GM18505 (cell line): ENCODE data around the gene SRL.

ENCODE experiments used
- ATAC-seq: cut with Tn5 transposase; IDR thresholded peaks from one replicate; pipeline ENCODE4 v1.9.1; 2021; ENCODE audit not compliant: unreplicated experiment
- POLR2A ChIP-seq: IDR thresholded peaks from 4 replicates; pipeline ENCODE4 v1.6.1; 2011; ENCODE audit warnings: borderline replicate concordance; ENCODE audit not compliant: insufficient read depth, insufficient read length; ENCODE audit errors: extremely low read depth

SRL gene

DNA sequence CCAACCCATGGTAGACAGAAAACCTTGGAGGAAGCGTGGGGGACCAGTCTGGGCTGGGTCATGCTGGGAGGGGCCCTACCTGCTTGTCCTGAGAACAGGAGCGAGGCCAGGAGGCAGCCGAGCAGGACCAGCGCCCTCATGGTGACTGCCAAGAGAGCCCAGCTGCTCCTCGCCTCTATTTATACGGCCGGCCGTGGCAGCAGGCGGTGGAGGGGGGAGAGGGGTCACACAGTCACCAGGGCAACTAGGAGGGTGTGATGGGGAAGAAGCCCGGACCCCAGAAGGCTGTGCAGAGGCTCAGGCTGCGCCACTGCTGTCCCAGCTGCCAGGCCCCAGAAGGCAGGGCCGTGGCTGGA lies at the start of gene SRL:
Gene SRL, minus strand, starts transcription at position 153 of the 356 bp plus-strand sequence. Its CDS starts 13 bp downstream, at position 140.
- TF ChIP-seq POLR2A = no peak
- ATAC-seq = no peak

DNA sequence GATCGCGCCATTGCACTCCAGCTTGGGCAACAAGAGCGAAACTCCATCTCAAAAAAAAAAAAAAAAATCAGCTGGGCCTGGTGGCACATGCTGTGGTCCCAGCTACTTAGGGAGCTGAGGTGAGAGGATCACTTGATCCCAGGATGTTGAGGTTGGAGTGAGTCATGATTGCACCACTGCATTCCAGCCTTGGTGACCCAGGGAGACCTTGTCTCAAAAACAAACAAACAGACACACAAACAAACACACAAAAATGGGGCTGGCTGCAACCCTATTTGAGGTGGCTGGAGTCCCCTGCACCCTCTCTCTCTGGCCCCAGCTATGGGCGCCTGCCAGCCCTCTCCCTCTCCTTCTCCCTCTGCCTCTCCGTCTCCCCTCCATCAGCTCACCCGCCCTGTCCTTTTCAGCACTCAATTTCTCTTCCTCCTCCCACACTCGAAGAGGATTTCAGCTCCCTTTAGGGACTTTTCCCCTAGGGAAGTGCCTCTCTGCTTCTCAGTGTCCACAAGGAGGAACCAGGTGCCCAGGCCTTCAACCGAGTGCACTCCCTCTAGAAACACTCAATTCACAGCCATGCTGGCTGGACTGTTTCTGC lies 48.5 kb upstream of the SRL start:
- no peak for TF ChIP-seq POLR2A
- ATAC-seq = no peak

DNA sequence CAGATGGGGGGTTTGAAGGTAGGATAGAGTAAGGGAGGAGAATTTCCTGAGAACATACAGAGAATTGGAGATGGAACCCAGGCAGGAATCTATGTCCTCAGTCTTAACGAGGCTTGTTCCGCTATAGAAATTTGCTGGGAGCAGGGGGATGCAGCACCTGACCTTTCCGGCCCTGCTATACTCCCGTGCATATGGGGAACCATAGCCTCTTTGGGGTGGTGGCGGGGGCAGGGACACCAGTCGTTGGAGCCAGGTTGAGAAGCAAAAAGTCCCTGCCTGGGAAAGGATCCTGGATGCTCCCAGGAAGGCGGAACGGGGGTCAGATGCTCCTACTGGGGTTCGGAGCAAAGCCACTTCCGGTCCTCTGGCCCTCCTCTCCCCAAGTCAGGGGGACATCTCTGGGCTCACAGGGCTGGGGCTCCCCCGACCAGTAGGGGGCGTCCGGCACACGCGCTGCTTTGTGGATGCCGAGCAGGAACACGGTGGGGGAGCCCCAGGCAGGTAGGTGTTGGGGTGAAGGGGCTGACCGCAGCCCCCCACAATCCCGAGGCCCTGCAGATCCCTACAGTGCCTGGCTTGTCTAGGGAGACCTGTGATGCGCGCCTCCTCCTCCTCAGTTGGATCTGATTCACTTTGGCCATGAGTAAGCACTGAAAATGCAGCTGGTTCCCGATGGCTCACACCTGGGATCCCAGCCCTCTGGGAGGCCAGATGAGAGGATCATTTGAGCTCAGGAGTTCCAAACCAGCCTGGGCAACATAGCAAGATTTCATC lies 46.5 kb upstream of the SRL start:
- peak; percentile 62 for ATAC-seq
- TF ChIP-seq POLR2A = no peak

DNA sequence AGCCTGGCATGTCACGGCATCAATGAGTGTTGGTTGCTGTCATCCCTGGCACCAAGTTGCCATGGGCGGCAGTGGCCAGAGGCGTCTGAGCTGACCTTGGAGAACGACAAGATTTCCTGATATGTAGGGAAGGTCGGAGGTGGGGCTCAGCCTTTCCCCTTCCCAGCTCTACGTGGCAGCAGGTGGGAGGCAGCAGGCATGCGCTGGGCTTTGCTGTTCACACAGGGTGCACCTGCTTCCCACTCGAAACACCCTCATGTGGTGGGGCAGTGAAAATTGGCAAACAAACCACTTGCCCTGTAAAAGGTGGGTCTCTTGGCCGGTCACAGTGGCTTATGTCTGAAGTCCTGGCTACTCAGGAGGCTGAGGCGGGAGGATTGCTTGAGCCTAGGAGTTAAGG lies 43.3 kb upstream of the SRL start:
- no peak for ATAC-seq
- TF ChIP-seq POLR2A = no peak

DNA sequence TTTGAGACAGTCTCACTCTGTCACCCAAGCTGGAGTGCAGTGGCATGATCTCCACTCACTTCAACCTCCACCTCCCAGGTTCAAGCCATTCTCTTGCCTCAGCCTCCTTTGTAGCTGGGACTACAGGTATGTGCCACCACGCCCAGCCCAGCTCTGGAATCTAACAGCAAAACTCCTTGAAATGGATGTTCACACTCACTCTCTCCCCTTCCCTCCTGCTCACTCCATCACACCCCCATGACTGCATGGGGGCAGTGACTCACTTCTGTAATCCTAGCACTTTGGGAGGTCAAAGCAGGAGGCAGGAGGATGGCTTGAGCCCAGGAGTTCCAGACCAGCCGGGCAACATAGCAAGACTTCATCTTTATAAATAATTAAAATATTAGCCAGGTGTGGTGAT lies 42.1 kb upstream of the SRL start:
- no peak for ATAC-seq
- no peak for TF ChIP-seq POLR2A

DNA sequence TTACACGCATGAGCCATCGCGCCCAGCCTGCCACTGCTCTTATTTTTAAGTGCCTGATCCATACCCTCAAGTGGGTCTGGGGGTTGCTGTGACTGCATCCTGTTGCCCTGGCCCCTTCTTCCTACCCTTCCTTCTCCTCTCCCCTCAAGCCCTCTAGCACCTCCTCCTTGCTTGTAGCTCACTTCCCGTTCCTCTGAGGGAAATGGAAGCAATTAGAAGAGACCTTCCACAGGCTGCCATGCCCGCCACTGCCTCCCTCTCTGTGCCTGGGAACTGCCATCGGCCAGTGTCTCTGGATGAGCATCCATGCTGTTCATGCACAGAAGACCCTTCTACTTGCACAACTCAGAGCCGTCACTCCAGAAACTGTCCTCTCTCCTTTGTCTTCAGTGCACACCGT lies 41.6 kb upstream of the SRL start:
- TF ChIP-seq POLR2A = no peak
- ATAC-seq = no peak

DNA sequence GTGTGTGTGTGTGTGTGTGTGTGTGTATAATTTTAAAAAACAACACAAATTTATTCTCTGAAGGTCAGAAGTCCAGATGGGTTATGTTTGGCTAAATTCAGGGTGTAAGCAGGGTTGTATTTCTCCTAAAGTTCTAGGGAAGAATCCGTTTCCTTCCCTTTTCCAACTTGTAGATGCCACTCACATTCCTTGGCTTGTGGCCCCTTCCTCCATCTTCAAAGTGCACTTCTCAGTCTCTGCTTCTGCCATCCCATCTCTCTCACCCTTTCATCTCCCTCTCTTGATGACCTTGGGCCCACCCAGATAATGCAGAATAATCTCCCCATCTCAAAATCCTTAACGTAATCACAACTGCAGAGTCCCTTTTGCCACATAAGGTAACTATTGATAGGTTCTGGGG lies 38.7 kb upstream of the SRL start:
- no peak for TF ChIP-seq POLR2A
- no peak for ATAC-seq

DNA sequence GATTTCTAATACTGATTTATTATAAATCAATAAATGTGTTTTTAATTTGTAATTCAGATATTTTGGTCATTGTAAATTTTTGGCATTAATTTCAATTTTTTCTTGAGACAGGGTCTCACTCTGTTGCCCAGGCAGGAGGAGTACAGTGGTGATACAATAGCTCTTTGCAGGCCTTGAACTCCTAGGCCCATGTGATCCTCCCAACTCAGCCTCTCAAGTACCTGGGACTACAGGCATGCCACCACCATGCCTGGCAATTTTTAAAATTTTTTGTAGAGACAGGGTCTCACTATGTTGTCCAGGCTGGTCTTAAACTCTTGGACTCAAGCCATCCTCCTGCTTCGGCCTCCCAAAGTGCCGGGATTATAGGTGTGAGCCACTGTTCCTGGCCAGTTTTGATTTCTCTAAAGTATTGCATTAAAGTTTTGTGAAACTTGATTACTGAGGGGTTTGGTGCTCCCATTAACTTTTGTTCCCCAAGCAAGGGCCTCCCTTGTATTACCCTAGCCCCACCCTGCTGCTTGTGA lies 36.2 kb upstream of the SRL start:
- no peak for ATAC-seq
- no peak for TF ChIP-seq POLR2A

DNA sequence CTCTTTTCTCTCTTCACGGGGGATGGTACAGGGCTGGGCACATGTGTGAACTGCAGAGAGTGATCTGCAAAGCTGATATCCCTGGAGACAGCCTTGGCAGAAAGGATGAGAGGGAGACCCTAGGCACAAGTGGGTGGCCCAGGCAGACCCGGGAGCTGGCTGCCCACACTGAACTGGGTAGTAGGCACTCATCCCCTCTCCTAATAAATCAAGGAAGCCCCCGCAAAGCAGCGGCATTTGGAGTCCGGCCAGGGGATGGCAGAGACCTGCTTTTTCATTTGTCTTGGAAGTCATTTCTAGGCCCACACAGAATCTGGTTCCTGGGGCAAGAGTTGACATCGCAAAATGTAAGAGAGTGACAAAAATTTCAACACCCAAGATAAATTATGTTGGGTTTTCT lies 34.0 kb upstream of the SRL start:
- TF ChIP-seq POLR2A = no peak
- no peak for ATAC-seq

DNA sequence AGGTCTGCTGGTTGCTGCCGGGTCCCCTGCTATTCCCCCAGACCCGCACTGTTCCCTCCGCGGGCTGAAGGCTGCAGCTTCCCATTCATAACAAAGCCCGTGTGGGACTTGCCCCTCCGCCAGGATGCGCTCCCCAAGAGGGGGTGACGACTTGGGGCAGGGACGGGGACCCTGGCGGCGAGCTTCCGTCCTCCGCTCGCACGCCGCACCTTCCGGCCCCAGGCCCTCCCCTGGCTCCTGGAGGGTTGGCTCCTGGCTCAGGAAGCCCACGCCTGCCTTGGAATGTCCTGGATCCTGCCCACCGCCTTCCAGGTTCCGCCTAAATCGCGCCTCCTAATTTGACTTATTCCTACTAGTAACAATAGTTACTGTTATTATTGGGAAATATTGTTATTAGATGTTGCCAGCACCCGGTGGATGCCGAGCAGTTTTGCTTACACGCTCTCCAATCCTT lies 32.0 kb upstream of the SRL start:
- no peak for ATAC-seq
- no peak for TF ChIP-seq POLR2A

DNA sequence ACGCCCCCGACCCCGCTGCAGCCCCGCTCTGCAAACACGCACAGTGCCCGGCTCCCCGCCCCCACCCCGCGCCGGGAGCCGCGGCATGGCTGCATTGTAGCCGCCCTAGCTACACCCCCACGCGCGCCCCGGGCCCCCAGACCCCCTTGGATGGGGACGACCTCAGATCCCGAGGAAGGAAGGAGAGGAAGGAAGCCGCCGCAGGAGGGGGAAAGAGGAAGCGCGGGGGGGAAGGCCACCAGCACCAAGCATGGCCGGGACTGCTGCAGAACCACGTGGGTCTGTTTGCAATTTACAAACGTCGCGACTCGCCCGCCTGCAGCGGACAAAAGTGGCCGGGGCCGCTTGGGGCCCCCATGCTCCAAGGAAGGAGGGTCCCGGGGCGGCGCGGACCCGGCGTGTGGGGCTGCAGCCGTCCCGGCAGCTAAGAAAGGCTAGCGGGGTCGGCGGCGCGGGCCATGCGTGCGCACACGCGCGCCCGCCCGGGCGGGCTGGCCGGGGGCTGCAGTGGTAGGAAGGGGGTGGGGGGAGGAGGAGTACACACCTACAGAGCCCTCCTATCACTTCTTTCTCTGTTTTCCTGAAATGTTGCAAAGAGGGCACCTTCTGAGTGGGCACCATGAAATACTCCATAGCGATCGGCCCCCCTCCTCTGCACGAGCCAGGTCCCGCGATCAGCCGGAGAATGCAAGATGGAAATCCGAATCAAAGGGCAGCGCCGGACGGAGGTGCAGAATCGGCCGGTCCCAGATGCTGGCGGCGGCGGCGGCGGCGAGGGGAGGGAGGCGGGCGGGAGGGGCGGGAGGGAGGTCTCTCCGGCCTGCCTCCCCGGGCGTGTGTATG lies 30.5 kb upstream of the SRL start:
- TF ChIP-seq POLR2A = no peak
- ATAC-seq = peak; percentile 26

DNA sequence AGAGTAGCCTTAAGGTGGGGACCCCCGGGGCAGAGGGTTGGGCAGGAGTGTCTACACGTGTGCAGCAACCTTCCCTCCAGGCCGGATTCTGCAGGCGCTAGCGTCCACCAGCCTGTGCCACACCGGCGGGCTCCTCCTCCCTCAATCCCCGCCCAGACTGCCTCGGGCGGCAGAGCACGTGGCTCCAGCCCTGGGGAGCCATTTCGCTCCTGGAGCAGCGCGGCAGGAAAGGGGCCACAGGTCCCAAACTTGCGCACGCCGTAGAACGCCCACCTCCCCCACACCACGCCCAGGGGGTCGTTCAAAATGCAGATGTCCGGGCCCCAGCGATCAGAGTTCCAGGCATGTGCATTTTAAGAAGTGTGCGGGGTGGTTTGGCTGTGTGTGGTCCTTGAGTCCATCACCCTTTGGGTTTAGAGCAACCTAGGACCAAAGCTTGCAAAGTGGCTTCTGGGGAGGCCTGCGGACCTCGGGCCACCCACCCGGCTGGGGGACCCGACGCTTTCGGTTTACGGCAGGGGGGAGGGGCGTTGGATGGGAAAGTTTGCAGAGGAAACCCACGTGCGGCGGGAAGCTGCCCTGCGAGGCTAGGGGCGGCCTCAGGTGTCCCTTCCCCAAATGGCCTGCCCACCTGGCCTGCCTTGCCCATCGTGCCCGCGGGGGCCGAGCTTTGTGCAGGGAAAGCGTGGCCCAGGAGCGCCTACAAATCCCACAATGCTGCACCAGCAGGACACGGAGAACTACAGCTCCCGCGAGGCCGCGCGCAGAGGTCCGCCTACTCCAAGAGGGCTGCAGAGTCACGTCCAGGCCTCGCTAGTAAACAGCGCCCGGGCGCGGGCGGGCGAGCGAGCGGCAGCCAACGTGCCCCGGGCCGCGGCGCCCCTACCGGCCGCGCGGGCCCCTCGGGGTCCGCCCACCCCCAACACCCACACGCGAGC lies 29.6 kb upstream of the SRL start:
- ATAC-seq = peak; percentile 58
- TF ChIP-seq POLR2A = peak; percentile 69
